Astrocyte of the cerebellum (primary cell): ENCODE data around the gene MARVELD3.
"Not testable (repeated sequence)": the region's sequence is repeated elsewhere in the genome, so short reads cannot be mapped to it uniquely, and the experiment has no call there.

Experiments used
- DNase-seq: peaks from one replicate; pipeline ENCODE4 v3.0.0-alpha.2; 2011; ENCODE audit warnings: low read depth
- H3K4me3 ChIP-seq: 2 replicates; pipeline ENCODE4 v1.5.1; 2011; ENCODE audit warnings: mild to moderate bottlenecking, low read depth, low read length, moderate library complexity
- CTCF ChIP-seq: IDR thresholded peaks from 2 replicates; pipeline ENCODE4 v1.5.1; 2012; ENCODE audit warnings: low read length, low read depth, moderate library complexity, mild to moderate bottlenecking; ENCODE audit errors: missing control alignments
- in situ Hi-C: cut with HindIII; loops from 2 replicates; pipeline ENCODE4 v1.10.0; 2017; ENCODE audit warnings: low sequenced_read_pairs

Gene MARVELD3

GRCh38 chr16:71610447-71610846 lies 15.5 kb upstream of the MARVELD3 start:
- TF ChIP-seq CTCF, result no peak
- DNase-seq, result no peak
- H3K4me3 ChIP-seq, result no peak overlapping the region
- in situ Hi-C loops, result no loop called here

- DNase-seq, result no peak
- in situ Hi-C loops, result no loop called here
- peak; percentile 71 for TF ChIP-seq CTCF
- H3K4me3 ChIP-seq, result no peak overlapping the region
These were observed 14.8 kb upstream of the MARVELD3 start for GRCh38 chr16:71610936-71611871.

- DNase-seq, H3K4me3 ChIP-seq, in situ Hi-C loops: not testable (repeated sequence)
These were observed 11.0 kb upstream of the MARVELD3 start for GRCh38 chr16:71614956-71615355.

GRCh38 chr16:71618429-71618828 lies 7.6 kb upstream of the MARVELD3 start:
- in situ Hi-C loops, result no loop called here
- no peak overlapping the region for H3K4me3 ChIP-seq
- no peak for TF ChIP-seq CTCF
- DNase-seq, result no peak

- DNase-seq, result no peak
These were observed 3.9 kb upstream of the MARVELD3 start for GRCh38 chr16:71622088-71622487.

GRCh38 chr16:71623597-71623996 lies 2.4 kb upstream of the MARVELD3 start:
- no peak for DNase-seq
- in situ Hi-C loops, result no loop called here
- no peak for TF ChIP-seq CTCF
- no peak overlapping the region for H3K4me3 ChIP-seq

More at GRCh38 chr16:71622088-71622487, 3.9 kb upstream of the MARVELD3 start:
- in situ Hi-C loops, result no loop called here
- TF ChIP-seq CTCF, result no peak
- no peak overlapping the region for H3K4me3 ChIP-seq

GRCh38 chr16:71625113-71625850 lies 702 bp upstream of the MARVELD3 start:
- no peak for DNase-seq
- in situ Hi-C loops, result no loop called here
- TF ChIP-seq CTCF, result no peak
- H3K4me3 ChIP-seq, result no peak overlapping the region
